GM13977 (cell line): ENCODE results near the gene TTC7B.

Experiments used
- DNase-seq: peaks from one replicate; pipeline ENCODE4 v3.0.0; 2012; ENCODE audit warnings: low spot score
- CTCF ChIP-seq: IDR thresholded peaks from 2 replicates; pipeline ENCODE4 v1.5.1; 2012; ENCODE audit warnings: mild to moderate bottlenecking, control low read depth; ENCODE audit not compliant: insufficient read depth; ENCODE audit errors: extremely low read depth, missing control alignments
- in situ Hi-C: fragments of 300-500 bp; cut with MboI; formaldehyde crosslinking; loops from one replicate; pipeline ENCODE4 v1.12.0; 2022; ENCODE audit warnings: low sequenced_read_pairs, low pct_unique_long_range_greater_than_20kb, mixed read lengths, inconsistent platforms; ENCODE audit not compliant: unreplicated experiment

The TTC7B gene

GRCh38 chr14:90562652-90563051 is 253.6 kb downstream of the TTC7B start:
- in situ Hi-C loops, result no loop called here
- TF ChIP-seq CTCF, result no peak
- DNase-seq, result no peak

- DNase-seq, result no peak
- TF ChIP-seq CTCF, result no peak
- in situ Hi-C loops, result no loop called here
Measured at GRCh38 chr14:90561920-90562319, 254.3 kb downstream of the TTC7B start.

GRCh38 chr14:90560991-90561390 is 255.2 kb downstream of the TTC7B start:
- in situ Hi-C loops, result no loop called here
- no peak for TF ChIP-seq CTCF
- no peak for DNase-seq

GRCh38 chr14:90560558-90560957 is 255.7 kb downstream of the TTC7B start:
- DNase-seq, result no peak
- no peak for TF ChIP-seq CTCF
- in situ Hi-C loops, result no loop called here

GRCh38 chr14:90559811-90560492 is 256.3 kb downstream of the TTC7B start:
- DNase-seq, result no peak
- in situ Hi-C loops, result no loop called here
- TF ChIP-seq CTCF, result no peak

- in situ Hi-C loops, result no loop called here
- TF ChIP-seq CTCF, result no peak
- DNase-seq, result no peak
Measured at GRCh38 chr14:90558983-90559590, 257.1 kb downstream of the TTC7B start.
